Measurements from ENCODE around the gene ISM1. TPM values are rescaled to one million over a fixed set of nuclear protein-coding genes. Genes with fewer than 3 reads are reported as not detected.

Gene ISM1
- 0.06 and 0.11 TPM in 2 replicates for total RNA-seq (2014; rRNA removed)
- polyA plus RNA-seq (2012), result 0.04 TPM

GRCh38 chr20:13220904-13221297, at the start of gene ISM1:
Gene ISM1 (plus strand): TSS chr20:13221274. CDS start chr20:13221777, 503 bp downstream.
- DNase-seq (ENCODE audit: low read depth), result no peak

- no peak for DNase-seq (ENCODE audit: low read depth)
Observed at GRCh38 chr20:13173201-13173600, 47.9 kb upstream of the ISM1 start.

GRCh38 chr20:13174402-13174801, 46.7 kb upstream of the ISM1 start:
- no peak for DNase-seq (ENCODE audit: low read depth)

- no peak for DNase-seq (ENCODE audit: low read depth)
Observed at GRCh38 chr20:13180986-13181889, 39.8 kb upstream of the ISM1 start.

GRCh38 chr20:13183005-13183404, 38.1 kb upstream of the ISM1 start:
- peak; percentile 27 for DNase-seq (ENCODE audit: low read depth)

- DNase-seq (ENCODE audit: low read depth), result no peak
Observed at GRCh38 chr20:13186043-13186774, 34.9 kb upstream of the ISM1 start.

GRCh38 chr20:13187899-13188298, 33.2 kb upstream of the ISM1 start:
- DNase-seq (ENCODE audit: low read depth), result no peak

- no peak for DNase-seq (ENCODE audit: low read depth)
Observed at GRCh38 chr20:13199279-13199678, 21.8 kb upstream of the ISM1 start.

- DNase-seq (ENCODE audit: low read depth), result no peak
Observed at GRCh38 chr20:13200767-13201500, 20.1 kb upstream of the ISM1 start.

- DNase-seq (ENCODE audit: low read depth), result no peak
Observed at GRCh38 chr20:13202565-13202964, 18.5 kb upstream of the ISM1 start.

- DNase-seq (ENCODE audit: low read depth), result no peak
Observed at GRCh38 chr20:13205425-13205824, 15.6 kb upstream of the ISM1 start.

GRCh38 chr20:13205848-13206434, 15.1 kb upstream of the ISM1 start:
- DNase-seq (ENCODE audit: low read depth), result no peak

- DNase-seq (ENCODE audit: low read depth), result no peak
Observed at GRCh38 chr20:13207016-13207415, 14.1 kb upstream of the ISM1 start.

- no peak for DNase-seq (ENCODE audit: low read depth)
Observed at GRCh38 chr20:13211956-13212618, 9.0 kb upstream of the ISM1 start.

GRCh38 chr20:13212750-13213149, 8.3 kb upstream of the ISM1 start:
- DNase-seq (ENCODE audit: low read depth), result peak; percentile 20

- DNase-seq (ENCODE audit: low read depth), result no peak
Observed at GRCh38 chr20:13213335-13213734, 7.7 kb upstream of the ISM1 start.

GRCh38 chr20:13216533-13216932, 4.5 kb upstream of the ISM1 start:
- no peak for DNase-seq (ENCODE audit: low read depth)

- no peak for DNase-seq (ENCODE audit: low read depth)
Observed at GRCh38 chr20:13219327-13220193, 1.5 kb upstream of the ISM1 start.

- DNase-seq (ENCODE audit: low read depth), result no peak
Observed at GRCh38 chr20:13220194-13220903, 725 bp upstream of the ISM1 start.
